ENCODE measurements around the gene TLCD5. TPM values are rescaled to one million over a fixed set of nuclear protein-coding genes. Genes with fewer than 3 reads are reported as not detected.

Gene TLCD5
- polyA plus RNA-seq, 1 donor (not counting 4 experiments of a cell fraction or from before 2014, with no cell fraction given): 4.0 TPM

- dilution Hi-C loops (cut with MboI; ENCODE audit: extremely low pct_ligation_motif_present, low sequenced_read_pairs): no loop called here
- peaks cover 57% of the 10 kb centered on the region for H3K4me1 ChIP-seq (ENCODE audit: control insufficient read depth, extremely low read depth, insufficient read depth, low read length)
- H3K9me3 ChIP-seq (ENCODE audit: control insufficient read depth, low read depth, low read length): no peaks in the 10 kb centered on the region
- peaks cover 31% of the 10 kb centered on the region for H3K79me2 ChIP-seq (ENCODE audit: control insufficient read depth, insufficient read depth, low read length)
- H3K9me1 ChIP-seq (ENCODE audit: control insufficient read depth, extremely low read depth, insufficient read depth, low read length): no peaks in the 10 kb centered on the region
- H3K4me3 ChIP-seq (ENCODE audit: control insufficient read depth in 2 of 3, extremely low read depth in 1 of 3, insufficient read depth in 2 of 3, low read depth in 1 of 3, low read length in 3 of 3): peak overlapping the region; percentile 78 to 98 (median 92)
- peak overlapping the region; percentile 93 for H3K9ac ChIP-seq (ENCODE audit: control insufficient read depth, extremely low read depth, insufficient read depth, low read length)
- peaks cover 0 to 5% of the 10 kb centered on the region in 2 experiments for H3K36me3 ChIP-seq (ENCODE audit: control insufficient read depth in 2 of 2, extremely low read depth in 1 of 2, insufficient read depth in 2 of 2, low read length in 2 of 2)
- TF ChIP-seq EZH2 (IDR thresholded peaks at IDR 0.05; ENCODE audit: low read length): no peak
- peak; percentile 45 to 58 (median 55) for TF ChIP-seq CTCF (optimal IDR thresholded peaks at IDR 0.05 in 1 of 3, IDR thresholded peaks at IDR 0.05 in 1 of 3, conservative IDR thresholded peaks at IDR 0.05 in 1 of 3; ENCODE audit: extremely low read depth in 1 of 3, insufficient read depth in 2 of 3, low read length in 3 of 3)
- peak overlapping the region; percentile 53 for H3K27ac ChIP-seq (ENCODE audit: control insufficient read depth, insufficient read depth, low read length)
- H3K27me3 ChIP-seq (ENCODE audit: control insufficient read depth, extremely low read depth, insufficient read depth, low read length): no peaks in the 10 kb centered on the region
- peak overlapping the region; percentile 87 for H2AFZ ChIP-seq (ENCODE audit: control insufficient read depth, low read length)
- DNase-seq (ENCODE audit: low read depth, low spot score) (no peak), FAIRE-seq (peak; percentile 36)
- H4K20me1 ChIP-seq (ENCODE audit: control insufficient read depth, extremely low read depth, insufficient read depth, low read length): peaks cover 12% of the 10 kb centered on the region
- peak overlapping the region; percentile 92 for H3K4me2 ChIP-seq (ENCODE audit: control insufficient read depth, extremely low read depth, insufficient read depth, low read depth, low read length)
Observed at GRCh38 chr11:120334894-120335462, 9.9 kb downstream of the TLCD5 start.

- peak overlapping the region; percentile 78 to 98 (median 92) for H3K4me3 ChIP-seq (ENCODE audit: control insufficient read depth in 2 of 3, extremely low read depth in 1 of 3, insufficient read depth in 2 of 3, low read depth in 1 of 3, low read length in 3 of 3)
- no peaks in the 10 kb centered on the region for H3K36me3 ChIP-seq (ENCODE audit: control insufficient read depth in 2 of 2, extremely low read depth in 1 of 2, insufficient read depth in 2 of 2, low read length in 2 of 2)
- H2AFZ ChIP-seq (ENCODE audit: control insufficient read depth, low read length): peak overlapping the region; percentile 87
- H3K9me3 ChIP-seq (ENCODE audit: control insufficient read depth, low read depth, low read length): no peaks in the 10 kb centered on the region
- H3K9ac ChIP-seq (ENCODE audit: control insufficient read depth, extremely low read depth, insufficient read depth, low read length): peak overlapping the region; percentile 93
- dilution Hi-C loops (cut with MboI; ENCODE audit: extremely low pct_ligation_motif_present, low sequenced_read_pairs): no loop called here
- H3K9me1 ChIP-seq (ENCODE audit: control insufficient read depth, extremely low read depth, insufficient read depth, low read length): no peaks in the 10 kb centered on the region
- H3K27me3 ChIP-seq (ENCODE audit: control insufficient read depth, extremely low read depth, insufficient read depth, low read length): no peaks in the 10 kb centered on the region
- H3K4me1 ChIP-seq (ENCODE audit: control insufficient read depth, extremely low read depth, insufficient read depth, low read length): peaks cover 62% of the 10 kb centered on the region
- DNase-seq (ENCODE audit: low read depth, low spot score): no peak
- H3K27ac ChIP-seq (ENCODE audit: control insufficient read depth, insufficient read depth, low read length): peak overlapping the region; percentile 53
- TF ChIP-seq CTCF (optimal IDR thresholded peaks at IDR 0.05 in 1 of 3, IDR thresholded peaks at IDR 0.05 in 1 of 3, conservative IDR thresholded peaks at IDR 0.05 in 1 of 3; ENCODE audit: extremely low read depth in 1 of 3, insufficient read depth in 2 of 3, low read length in 3 of 3) (no peak), EZH2 (IDR thresholded peaks at IDR 0.05; ENCODE audit: low read length) (no peak)
- peak overlapping the region; percentile 92 for H3K4me2 ChIP-seq (ENCODE audit: control insufficient read depth, extremely low read depth, insufficient read depth, low read depth, low read length)
- no peak for FAIRE-seq
- H3K79me2 ChIP-seq (ENCODE audit: control insufficient read depth, insufficient read depth, low read length): peaks cover 32% of the 10 kb centered on the region
- H4K20me1 ChIP-seq (ENCODE audit: control insufficient read depth, extremely low read depth, insufficient read depth, low read length): peaks cover 12% of the 10 kb centered on the region
Observed at GRCh38 chr11:120335556-120335907, 10.4 kb downstream of the TLCD5 start.
